Activated CD4-positive, alpha-beta T cell treated with anti-CD3 and anti-CD28 coated beads, Interleukin-2, amount 50 U/mL, for 4 hours (primary cell): Measurements from ENCODE around the gene SSPN.

Experiments used
- DNase-seq, 2 experiments: peaks; one replicate each; pipeline ENCODE4 v3.0.0-alpha.2; 2020

The SSPN gene, protein sequence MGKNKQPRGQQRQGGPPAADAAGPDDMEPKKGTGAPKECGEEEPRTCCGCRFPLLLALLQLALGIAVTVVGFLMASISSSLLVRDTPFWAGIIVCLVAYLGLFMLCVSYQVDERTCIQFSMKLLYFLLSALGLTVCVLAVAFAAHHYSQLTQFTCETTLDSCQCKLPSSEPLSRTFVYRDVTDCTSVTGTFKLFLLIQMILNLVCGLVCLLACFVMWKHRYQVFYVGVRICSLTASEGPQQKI

DNA sequence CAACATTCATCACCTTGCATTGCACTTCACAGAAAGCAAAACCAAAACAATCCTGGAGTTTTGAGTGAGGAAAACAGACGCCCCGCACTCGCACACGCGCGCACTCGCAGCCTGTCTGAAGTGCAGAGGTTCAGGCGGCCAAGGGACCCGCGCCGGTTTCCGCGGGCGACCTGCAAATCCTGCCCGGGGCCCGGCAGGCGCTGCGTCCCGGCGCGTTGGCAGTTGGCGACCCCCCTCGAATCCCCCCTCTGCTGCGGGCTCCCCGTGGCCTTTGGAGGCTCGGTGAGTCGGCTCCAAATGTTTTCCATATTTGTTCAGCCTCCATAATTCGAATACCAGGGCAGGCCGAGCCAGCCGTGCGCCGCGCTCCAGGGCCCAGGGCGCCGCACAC is at the start of gene SSPN:
TSS of gene SSPN (plus strand) at position 324 of the 391 bp plus-strand sequence. CDS start 100 bp downstream, outside the sequence.
- no peak for DNase-seq

DNA sequence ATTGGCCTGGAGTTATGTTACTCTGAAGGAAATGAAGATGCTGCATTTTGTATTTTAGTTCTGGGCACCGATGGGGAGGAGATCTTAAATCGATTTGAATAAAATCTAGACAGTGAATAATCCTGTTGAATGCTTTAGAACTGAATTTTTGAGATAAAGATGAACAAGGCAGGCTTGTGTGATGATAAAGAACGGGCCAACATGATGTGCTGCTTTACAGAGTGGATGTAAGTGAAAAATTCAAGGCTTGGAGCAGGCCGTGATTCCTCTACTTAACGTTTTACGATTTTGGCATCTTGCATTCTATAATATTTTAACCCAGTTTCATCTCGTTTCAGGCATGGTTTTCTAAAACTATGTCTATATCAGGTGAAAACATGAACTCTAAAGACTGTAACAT is 47.1 kb upstream of the SSPN start:
- no peak for DNase-seq

DNA sequence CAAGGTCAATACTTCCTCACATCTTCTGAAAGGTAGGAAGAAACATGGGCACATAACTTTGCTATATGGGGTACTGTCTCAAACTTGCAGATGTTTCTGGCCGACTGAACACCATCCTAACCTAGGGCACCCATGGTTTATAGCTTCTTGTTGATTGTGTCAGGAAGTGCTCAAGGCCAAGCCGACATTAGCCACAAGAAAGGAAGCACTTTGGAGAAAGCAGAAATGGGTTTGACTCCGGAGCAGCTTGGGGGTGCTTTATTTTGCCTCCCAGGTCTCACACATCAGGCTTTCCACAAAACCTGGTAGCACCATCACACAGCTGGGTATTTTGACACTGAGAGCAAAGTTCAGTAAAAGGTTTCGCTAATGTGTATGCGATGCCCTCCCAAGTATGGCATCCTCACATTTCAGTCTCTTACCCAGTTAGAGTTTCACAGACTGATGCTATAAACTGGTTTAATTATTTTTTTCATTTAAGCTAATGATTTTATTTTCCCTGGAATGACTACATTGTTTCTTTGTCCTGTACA is 45.3 kb upstream of the SSPN start:
- no peak for DNase-seq

DNA sequence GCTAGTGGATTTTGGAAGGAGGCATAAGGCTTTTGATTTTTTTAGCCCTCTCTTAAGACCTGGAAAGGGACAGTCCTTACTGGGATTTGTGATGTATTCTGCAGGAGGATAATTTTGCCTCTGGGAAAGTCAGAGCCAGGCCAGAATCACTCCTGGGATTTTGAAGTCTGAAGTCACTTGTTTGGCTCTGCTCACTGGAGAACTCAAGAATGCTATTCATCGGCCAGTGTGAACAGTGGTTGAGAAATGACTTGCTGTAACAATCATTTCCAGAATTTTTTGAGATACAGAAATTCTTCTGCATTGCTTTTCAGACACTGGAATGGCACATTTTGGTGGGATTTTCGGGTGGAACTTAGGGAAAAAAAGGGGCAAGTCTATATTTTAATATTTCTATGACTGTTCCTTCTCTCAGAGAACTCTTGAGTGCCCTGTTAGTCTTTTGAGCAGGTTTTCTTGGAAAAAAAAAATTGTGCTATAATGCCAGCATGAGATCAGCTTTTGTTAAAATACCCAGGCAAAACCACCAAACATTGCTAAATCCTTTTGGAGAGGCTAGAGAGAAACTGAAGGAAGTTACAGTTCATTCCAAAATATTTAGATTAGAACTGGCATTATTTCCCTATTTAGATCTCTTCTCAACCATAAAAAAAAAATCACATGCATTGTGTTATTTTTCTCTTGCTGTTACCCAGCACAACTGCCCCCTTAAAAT is 44.5 kb upstream of the SSPN start:
- DNase-seq, result no peak

DNA sequence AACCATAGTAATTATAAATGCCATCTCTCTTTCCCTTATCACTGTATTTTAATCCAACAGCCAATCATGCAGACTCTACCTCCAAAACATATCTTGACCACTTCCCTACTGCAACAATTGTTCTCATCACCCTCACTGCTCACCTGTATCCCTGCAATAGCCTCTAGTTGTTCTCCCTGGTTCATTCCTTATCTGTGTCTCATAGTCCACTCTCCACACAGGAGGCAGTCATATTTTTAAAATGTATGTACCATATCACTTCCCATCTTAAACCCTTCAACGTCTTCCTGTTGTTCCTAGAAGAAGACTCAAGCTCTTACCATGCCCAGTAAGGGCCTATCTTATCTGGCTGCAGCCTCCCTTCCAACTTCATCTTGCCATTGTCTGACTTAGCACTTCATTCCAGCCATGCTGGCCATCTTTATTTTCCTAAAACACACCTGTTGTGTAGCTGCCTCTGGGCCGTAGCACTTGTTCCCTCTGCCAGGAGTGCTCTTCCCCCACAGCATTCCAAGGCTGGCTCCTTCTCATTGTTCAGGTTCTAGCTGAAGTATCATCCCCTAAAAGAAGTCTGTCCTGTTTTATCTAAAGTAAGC is 42.8 kb upstream of the SSPN start:
- DNase-seq, result no peak

DNA sequence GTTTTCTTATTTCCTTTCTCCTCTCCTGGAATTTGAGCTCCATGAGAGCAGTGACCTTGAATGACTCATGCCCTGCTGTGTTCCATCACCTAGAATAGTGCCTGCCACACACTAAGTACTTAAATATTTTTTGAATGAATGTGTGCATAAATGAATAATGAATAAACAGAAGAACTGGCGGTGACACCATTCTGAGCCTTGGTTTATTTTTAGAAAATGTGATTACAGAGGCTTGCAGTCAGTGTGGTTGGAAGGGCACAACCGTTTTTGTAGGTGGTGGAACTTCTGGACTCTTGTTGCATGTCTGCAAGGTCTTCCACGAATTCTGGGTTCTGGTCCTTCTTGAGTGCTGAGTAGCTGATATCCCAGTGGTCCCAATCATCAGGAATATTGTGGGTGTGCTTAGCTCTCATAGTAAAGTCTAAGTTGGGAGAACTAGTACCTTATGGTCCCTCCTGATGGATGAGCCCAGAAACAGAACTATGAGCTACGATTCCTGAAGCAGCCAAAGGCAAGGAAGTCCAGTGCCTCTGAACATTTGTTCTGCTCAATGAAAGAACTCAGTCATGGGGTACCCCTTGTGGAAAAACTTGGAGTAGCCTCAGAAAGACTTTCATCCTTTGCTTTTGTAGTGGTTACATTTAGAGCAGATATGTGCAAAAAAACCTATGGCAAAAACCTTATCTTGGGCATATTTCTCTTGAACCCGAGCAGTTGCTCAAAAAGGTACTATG is 41.8 kb upstream of the SSPN start:
- DNase-seq, result no peak

DNA sequence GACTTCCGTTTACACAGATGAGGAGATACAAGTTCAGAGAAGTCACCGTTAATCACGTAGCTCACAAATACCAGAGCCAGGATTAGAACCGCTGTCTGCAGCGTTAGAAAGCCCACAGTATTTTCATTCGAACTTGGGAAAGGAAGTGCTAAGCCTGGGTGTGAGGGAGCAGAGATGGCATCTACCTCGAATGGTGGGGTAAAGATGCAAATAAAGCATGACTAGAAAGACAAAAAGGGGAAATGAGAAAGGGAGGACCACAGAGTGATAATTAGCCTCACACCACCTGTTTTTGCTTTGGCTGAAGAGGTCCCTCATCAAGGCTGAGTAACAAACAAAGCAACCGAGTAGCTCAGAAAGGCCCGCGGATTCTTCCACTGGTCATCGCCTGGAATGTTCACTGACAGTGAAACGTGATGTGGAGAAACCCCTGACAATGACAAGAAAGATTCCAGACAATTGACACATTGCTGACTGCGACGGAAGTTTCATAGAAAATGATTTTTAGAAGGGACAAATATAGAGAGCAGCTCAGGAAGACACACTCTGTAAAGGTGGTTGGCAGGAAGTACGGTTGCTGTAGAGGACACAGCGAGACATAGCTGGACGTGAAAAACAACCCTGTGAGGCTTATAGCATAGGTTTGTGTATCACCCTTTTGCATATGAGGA is 39.0 kb upstream of the SSPN start:
- DNase-seq, result no peak

DNA sequence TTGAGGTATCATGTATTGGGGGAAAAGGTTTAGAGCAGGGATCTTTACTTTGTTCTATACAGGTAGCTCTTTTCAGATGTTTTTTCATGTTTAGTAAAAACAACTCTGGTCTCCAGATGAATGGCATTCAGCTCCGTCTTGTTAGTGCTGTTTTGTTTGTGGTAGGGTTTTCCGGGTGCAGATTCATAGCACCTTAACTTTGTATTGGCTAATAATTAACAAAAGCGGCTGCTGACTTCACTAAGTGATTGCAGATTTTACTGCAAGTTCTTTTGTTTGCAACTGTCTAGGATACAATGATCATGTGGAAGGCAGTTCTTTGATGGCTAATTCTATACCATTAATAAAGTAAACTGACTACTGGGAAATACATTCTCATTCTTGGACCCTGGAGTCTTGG is 38.4 kb upstream of the SSPN start:
- DNase-seq, result no peak

DNA sequence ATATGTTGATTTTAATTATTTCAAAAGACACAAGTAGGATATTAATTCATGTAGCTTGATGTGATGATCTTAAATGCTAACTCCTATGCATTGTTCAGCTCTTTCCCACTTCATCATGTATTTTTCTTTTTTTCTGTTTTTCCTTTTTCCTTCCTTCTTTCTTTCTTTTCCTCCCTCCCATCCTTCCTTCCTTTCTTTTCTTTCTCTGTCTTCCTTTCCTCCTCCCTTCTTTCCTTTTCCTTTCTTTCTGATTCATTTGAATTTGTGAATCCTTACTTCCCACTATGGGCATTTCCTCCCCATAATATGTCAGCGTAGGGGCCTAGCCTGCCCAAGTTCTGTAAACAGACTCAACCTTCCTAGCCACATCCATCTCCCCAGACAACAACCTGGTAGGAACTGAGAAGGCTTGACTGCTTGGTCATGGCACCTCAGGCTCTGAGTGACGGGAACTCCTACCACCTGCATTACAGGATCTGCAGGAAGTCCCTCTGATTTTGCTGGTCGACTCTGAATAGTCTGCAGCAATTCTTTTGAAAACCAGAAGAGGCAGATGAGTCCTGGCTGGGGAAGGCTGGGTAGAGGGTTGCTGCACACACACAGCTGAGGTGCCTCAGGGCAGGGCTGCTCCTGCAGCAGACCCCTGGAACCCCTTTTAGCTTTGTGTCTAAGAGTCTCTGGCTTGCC is 37.2 kb upstream of the SSPN start:
- DNase-seq, result no peak

DNA sequence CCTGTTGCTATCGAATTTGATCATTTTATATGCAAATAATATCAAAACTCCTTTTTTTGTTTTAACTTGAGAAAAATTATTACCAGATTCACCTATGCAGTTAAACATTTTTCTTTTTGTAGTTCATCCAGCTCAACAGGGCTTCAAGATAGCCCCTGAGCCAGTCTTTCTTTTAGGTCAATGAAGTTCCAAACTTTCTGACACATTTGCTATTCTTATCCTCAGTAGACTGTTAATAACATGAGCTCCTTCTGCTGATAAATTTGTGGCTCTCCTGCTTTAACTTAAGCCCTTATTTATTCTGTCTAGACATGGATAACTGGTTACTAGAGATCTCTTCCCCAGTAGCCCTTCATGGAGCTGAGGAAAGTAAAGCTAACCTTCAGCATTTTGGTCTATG is 33.2 kb upstream of the SSPN start:
- DNase-seq, result no peak

DNA sequence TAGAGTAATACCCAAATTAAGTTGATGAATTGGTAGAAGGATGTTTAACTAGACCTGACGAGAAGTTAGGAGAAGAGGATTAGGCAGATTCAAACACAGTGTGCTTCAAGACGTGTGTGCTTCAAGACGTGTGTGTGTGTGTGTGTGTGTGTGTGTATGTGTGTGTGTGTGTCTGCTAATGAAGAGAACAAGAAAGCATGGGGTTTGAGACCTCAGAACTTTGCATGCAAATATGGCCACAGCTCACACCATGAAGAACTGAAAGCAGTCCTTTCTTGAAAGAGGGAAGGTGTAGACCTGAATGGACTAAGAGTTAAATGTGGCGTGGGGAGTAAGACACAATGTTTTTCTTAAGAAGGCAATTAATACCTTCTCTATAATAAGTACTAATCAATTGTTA is 32.5 kb upstream of the SSPN start:
- DNase-seq, result no peak

DNA sequence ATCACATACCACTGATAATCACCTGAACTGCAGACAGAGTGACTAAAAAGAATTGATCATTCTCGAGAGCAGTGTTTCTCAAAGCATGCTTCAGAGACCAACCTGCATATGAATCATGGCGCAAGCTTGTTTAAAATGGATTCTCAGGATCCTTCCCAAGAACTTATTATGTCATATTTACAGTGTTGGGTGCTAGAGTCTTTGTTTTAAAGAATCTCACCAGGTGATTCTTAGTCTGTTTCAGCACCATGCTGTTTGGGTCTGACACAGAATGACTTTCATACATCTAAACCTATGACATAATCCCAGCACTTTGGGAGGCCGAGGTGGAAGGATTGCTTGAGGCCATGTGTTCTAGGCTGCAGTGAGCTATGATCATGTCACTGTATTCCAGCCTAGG is 31.3 kb upstream of the SSPN start:
- no peak for DNase-seq

DNA sequence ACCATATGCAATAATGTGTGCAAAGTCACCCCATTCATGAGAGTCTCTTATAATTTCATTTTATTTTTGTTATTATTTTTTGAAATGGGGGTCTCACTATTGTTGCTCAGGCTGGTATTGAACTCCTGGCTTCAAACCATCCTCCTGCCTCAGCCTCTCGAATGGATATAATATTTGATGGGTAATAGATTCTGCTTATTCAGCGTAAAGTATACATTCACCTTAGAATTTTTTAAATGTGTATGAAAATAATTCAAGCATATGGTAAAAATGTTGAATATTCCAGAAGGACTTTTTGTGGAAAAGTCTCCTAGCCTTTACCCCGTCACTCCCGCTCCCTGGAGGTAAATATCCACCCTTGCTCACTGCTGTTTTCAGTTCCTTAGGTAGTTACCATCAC is 23.4 kb upstream of the SSPN start:
- DNase-seq, result no peak

DNA sequence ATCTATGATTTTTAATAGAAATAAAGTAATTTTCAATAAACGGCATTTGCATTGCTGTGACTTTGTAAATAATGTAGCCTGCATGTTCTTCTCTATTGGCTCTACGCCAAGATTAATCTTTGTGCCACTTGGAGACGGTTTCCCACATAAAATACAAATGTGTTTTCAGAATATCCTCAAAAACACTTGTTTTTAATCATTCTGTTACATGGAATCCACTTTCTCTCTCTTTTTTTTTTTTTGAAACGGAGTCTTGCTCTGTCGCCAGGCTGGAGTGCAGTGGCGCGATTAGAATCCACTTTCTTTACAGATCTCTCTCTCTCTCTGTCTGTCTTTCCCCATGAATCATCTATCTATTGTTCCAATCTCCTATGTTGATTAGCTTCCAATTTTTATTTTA is 22.8 kb upstream of the SSPN start:
- DNase-seq, result no peak

DNA sequence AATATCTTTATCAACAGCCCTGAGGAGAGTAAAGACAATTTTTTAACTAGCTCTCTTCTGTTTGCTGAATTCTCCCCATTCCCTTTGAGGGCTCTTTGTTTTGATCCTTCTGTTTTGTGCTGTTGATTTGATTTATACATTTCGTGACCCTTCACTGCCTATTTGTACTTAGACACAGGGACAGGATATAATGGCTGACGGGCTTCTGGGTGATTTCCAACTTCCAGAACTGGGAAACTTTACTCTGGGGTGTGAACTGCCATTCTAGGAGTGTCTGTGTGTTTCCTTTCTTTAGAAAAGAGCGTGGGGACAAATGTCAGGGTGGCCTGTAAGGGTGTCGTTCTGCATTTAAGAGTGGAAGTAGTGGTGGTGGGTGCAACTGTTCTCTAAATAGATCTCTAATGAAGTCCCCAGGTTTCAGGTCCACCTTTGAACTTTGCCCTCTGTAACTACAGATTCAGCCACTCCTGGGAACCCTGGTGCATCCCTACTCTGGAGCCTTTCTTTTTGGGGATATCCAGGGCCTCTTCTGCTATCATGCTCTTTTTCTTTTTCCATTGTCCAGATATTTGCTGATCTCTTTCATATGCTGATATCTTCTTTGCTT is 22.3 kb upstream of the SSPN start:
- DNase-seq, result no peak

DNA sequence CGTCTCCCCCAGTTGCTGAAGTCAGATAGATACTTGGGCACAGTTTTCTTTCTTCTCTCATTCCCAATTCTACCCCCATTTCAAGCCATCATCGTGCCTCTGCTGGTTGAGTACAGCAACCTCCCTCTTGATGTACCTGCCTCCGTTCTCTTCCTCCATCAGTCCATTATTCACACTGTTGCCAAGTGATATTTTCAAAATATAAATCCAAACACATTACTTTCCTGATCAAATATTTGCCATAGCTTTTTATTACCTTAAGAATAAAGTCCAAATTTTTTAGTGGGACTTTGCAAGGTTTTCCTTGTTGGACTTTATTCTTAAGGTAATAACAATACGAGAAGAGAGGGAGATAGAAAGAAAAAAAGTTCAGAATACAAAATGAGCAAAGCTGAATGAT is 18.6 kb upstream of the SSPN start:
- DNase-seq, result no peak

DNA sequence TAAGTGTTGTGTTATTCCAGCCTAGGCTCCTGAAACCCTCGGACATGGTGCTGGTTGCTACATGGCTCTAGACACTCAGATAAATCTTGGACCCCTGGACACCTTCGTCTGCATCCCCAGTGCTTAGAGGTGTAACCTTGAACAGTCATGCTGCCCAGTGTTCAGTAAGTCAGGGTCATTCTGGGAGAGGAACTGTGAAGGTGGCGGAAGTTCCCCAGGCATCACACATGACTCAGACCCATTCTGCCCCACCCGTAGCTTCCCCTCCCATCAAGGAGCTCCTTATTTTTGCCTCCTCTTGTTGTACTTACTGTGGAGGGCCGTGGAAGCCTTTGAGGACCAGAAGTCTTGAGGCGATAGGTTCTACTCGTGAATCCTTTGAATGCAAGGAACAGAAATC is 18.1 kb upstream of the SSPN start:
- DNase-seq, result no peak

DNA sequence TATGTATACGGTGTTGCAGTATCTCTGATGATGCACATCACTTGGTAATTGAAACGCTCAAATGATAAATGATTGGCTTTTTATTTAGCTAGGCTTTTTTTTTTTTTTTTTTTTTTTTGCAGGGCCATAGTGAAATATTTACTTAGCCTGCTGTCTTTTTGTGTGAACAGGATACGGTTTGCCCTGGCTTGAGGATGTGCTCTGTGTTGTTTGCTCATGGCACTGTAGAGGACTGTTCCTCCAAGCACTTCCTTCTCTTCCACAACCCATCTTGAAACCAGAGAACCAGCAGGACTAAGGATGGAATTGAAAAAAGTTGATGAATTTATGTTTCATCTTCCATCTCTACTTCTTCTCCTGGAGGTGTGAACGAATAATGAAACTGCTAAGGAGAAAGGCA is 15.5 kb upstream of the SSPN start:
- no peak for DNase-seq

DNA sequence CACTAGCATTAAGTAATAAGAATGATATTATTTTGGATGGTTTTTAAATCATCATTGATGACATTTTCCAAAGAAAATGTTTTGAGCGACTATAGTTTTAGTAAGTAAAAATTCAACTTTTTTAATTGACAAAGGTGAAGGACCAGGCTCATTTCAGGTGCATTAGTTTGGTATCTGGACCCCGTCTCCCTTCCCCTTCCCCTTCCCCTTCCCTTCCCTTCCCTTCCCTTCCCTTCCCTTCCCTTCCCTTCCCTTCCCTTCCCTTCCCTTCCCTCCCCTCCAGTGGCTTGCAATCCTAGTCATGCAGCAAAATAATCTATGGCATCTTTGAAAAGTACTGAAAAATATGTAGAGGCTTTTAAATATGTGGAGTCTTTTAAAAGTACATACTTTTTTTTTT is 13.0 kb upstream of the SSPN start:
- DNase-seq, result no peak

DNA sequence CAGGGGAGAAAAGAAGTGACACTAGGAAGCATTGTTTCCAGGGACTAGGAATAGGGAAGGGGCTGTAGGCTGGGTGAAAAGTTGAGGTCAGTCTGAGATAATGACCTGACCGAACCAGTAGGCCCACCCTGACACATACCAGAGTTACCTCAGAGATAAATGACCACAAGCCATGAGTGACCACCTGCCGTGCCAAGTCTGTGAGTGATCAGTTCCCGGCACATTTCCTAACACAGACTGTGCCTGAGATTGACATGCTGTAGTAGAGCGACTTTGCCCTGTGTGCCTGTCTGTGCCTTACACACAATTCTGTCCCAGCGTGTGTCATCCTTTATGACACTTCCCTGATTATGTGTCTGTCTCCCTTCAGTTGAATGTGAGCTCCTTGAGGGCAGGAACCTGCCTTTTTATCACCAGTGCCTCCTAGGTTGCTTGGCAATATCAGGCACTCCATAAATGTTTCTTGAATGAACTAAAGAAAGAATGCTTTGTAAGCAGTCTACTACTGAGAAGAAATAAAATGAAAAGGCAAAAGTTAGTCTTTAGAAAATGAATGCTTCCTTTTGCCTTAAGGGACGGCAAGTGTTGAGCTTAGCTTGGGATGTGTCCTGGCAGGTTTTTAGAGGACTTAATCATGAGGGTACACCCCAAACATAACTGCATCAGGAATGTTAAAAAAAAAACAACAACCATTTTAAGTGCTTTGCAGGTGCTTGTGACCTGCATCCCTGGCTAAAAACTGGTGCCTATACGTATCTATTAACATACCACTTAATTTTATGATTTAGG is 9.6 kb upstream of the SSPN start:
- no peak for DNase-seq
